HepG2 (cell line): ENCODE measurements around the gene CARMIL3.

Experiments used
- GABPA ChIP-seq, 2 experiments: IDR thresholded peaks; 2 replicates each; pipeline ENCODE4 v1.6.1; 2011 to 2016; ENCODE audit warnings: low read depth in 2 of 2, low read length in 1 of 2, missing biosample characterization in 1 of 2, missing genetic modification characterization in 1 of 2
- HOXA7 ChIP-seq: sonication (generic); formaldehyde crosslinking; IDR thresholded peaks from 2 replicates; pipeline ENCODE4 v1.8.1; 2022; ENCODE audit warnings: mild to moderate bottlenecking, missing genetic modification reagents, moderate library complexity
- MYC ChIP-seq: sonication (generic); formaldehyde crosslinking; IDR thresholded peaks from 2 replicates; pipeline ENCODE4 v1.9.0; 2021; ENCODE audit warnings: missing genetic modification reagents, borderline replicate concordance
- RAD21 ChIP-seq: fragments of 450-650 bp; formaldehyde crosslinking; IDR thresholded peaks from 2 replicates; pipeline ENCODE4 v1.5.0; 2020; ENCODE audit warnings: mild to moderate bottlenecking
- TAF1 ChIP-seq: sonication (generic); formaldehyde crosslinking; IDR thresholded peaks from 2 replicates; pipeline ENCODE4 v1.4.0; 2020; ENCODE audit warnings: missing genetic modification reagents

DNA sequence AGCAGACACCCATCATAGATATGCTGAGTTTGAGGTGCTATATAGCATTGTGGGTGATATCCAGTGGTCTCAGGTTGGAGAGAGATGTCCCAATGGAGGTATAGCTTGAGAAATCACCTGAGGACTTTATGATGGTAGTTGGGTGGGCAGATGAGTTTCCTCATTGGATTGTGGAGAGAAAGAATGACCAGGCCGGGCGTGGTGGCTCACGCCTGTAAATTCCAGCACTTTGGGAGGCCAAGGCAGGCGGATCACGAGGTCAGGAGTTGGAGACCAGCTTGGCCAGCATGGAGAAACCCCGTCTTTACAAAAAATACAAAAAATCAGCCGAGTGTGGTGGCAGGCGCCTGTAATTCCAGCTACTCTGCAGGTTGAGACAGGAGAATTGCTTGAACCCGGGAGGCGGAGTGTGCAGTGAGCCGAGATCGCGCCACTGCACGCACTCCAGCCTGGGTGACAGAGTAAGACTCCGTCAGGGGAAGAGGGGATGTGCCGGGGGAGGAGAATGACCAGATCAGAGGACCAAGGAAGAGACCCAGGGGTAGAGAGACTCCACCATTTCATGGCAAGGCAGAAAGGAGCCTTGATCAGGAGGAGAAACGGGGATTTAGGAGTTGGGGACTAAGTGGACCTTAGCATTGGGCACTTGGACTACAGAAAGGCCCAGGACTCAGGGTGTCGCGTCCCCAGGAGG, 41.5 kb downstream of the CARMIL3 start:
- TF ChIP-seq GABPA (IDR thresholded peaks at IDR 0.05; ENCODE audit: low read depth, low read length) (no peak), GABPA (CRISPR knock-in tag; IDR thresholded peaks at IDR 0.05; ENCODE audit: low read depth) (no peak), TAF1 (CRISPR knock-in tag) (no peak), MYC (CRISPR knock-in tag) (no peak), RAD21 (CRISPR knock-in tag) (no peak), HOXA7 (CRISPR knock-in tag) (no peak)
